Activated CD4-positive, alpha-beta T cell treated with anti-CD3 and anti-CD28 coated beads, Interleukin-10, Interleukin-2, amounts not matched to agents 100 ng/mL and 50 ng/mL, durations not matched to agents 16 hours and 8 hours (primary cell): ENCODE measurements around the gene EGR2.

Source experiments
- DNase-seq: peaks from one replicate; pipeline ENCODE4 v3.0.0-alpha.2; 2020

Gene EGR2

GRCh38 chr10:62816331-62817120, at the start of gene EGR2:
Gene EGR2 (minus strand): TSS chr10:62816366. CDS start chr10:62816029, 337 bp downstream.
- peak; percentile 98 for DNase-seq

- no peak for DNase-seq
Measured at GRCh38 chr10:62862447-62862846, 46.3 kb upstream of the EGR2 start.

- DNase-seq, result peak; percentile 11
Measured at GRCh38 chr10:62861507-62861906, 45.3 kb upstream of the EGR2 start.

- DNase-seq, result peak; percentile 8
Measured at GRCh38 chr10:62860946-62861345, 44.8 kb upstream of the EGR2 start.

- DNase-seq, result no peak
Measured at GRCh38 chr10:62858364-62858763, 42.2 kb upstream of the EGR2 start.

GRCh38 chr10:62856021-62856420, 39.9 kb upstream of the EGR2 start:
- DNase-seq, result peak; percentile 74

GRCh38 chr10:62853710-62854109, 37.5 kb upstream of the EGR2 start:
- peak; percentile 81 for DNase-seq

- DNase-seq, result peak; percentile 80
Measured at GRCh38 chr10:62852961-62853702, 37.0 kb upstream of the EGR2 start.

GRCh38 chr10:62851442-62851841, 35.3 kb upstream of the EGR2 start:
- DNase-seq, result peak; percentile 31

GRCh38 chr10:62850646-62851045, 34.5 kb upstream of the EGR2 start:
- DNase-seq, result no peak

- DNase-seq, result no peak
Measured at GRCh38 chr10:62847433-62847832, 31.3 kb upstream of the EGR2 start.

GRCh38 chr10:62844280-62845011, 28.3 kb upstream of the EGR2 start:
- DNase-seq, result no peak

- DNase-seq, result no peak
Measured at GRCh38 chr10:62843600-62843999, 27.4 kb upstream of the EGR2 start.

GRCh38 chr10:62842983-62843382, 26.8 kb upstream of the EGR2 start:
- no peak for DNase-seq

GRCh38 chr10:62839590-62839989, 23.4 kb upstream of the EGR2 start:
- DNase-seq, result no peak

GRCh38 chr10:62831346-62831745, 15.2 kb upstream of the EGR2 start:
- no peak for DNase-seq

- DNase-seq, result no peak
Measured at GRCh38 chr10:62830679-62831078, 14.5 kb upstream of the EGR2 start.

- no peak for DNase-seq
Measured at GRCh38 chr10:62829622-62830021, 13.5 kb upstream of the EGR2 start.

- DNase-seq, result no peak
Measured at GRCh38 chr10:62826273-62826672, 10.1 kb upstream of the EGR2 start.

- DNase-seq, result no peak
Measured at GRCh38 chr10:62820586-62820985, 4.4 kb upstream of the EGR2 start.

- DNase-seq, result no peak
Measured at GRCh38 chr10:62819141-62819920, 3.2 kb upstream of the EGR2 start.

GRCh38 chr10:62818426-62819011, 2.4 kb upstream of the EGR2 start:
- DNase-seq, result peak; percentile 48
